AG04449 (cell line): Measurements from ENCODE around the gene STAT6.

Experiments used
- CTCF ChIA-PET: fragments of 350-600 bp; formaldehyde crosslinking; extraction: SDS; loops from one replicate; lab custom pipeline; 2021; ENCODE audit warnings: antibody characterized with exemption; lab: Yijun Ruan, JAX
- POLR2A ChIA-PET: fragments of 400-600, 350-600 bp; formaldehyde crosslinking; extraction: SDS; loops from one replicate; lab custom pipeline; 2020; ENCODE audit warnings: antibody characterized with exemption, inconsistent platforms; lab: Yijun Ruan, JAX
- DNase-seq: peaks from one replicate; pipeline ENCODE4 v3.0.0-alpha.2; 2010; ENCODE audit warnings: low read depth, low spot score
- H3K4me3 ChIP-seq: 2 replicates; pipeline ENCODE4 v1.5.1; 2011; ENCODE audit warnings: low read depth, mild to moderate bottlenecking, control low read depth, low read length
- TF ChIP-seq, protein P1 (sequence below): IDR thresholded peaks from one replicate; pipeline ENCODE4 v1.5.1; 2011; ENCODE audit warnings: mild to moderate bottlenecking, moderate library complexity, low read length, control low read depth, inconsistent platforms; ENCODE audit not compliant: insufficient read depth; ENCODE audit errors: missing control alignments

STAT6 gene

DNA sequence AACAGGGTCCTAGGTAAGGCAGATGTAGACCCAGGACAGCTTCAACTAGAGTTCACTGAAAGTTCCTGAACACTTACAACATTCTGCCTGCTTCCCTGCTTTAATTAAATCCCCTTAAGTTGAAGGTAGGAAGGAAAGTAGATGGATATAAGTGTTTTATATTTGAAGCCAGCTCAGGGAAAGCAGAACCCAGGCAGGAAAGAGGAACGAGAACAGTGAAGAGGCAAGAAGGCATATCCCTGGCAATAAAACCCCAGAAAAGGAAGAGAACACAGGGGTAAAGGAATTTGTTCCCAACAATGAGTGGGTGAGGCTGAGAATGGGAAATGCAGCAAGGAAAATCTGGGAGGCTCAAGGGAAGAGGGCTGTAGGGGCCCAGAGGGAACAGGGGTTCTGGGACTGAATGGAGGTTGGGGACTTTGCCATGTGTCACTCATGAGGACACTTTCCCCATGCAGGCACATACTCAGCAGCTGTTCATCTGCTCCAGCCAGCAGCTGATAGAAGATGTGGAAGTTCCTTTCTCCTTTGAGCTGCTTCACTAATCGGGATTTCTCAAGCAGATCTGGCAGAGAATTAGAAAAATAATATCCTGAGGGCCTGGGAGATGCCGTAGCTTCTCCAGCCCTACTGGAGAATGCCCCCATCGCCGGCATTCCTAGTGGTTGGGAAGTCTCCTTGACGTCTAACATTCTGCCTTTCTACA, 64.9 kb downstream of the STAT6 start:
- ChIA-PET CTCF (interaction anchor here (1.0 to 13.2 kb wide), 3 partner anchors 14 to 288 kb away, joined by 4 to 164 read pairs (median 92); partner anchors contain the start of gene ZBTB39), POLR2A (no interaction called here)
- DNase-seq = no peak
- TF ChIP-seq, protein P1, sequence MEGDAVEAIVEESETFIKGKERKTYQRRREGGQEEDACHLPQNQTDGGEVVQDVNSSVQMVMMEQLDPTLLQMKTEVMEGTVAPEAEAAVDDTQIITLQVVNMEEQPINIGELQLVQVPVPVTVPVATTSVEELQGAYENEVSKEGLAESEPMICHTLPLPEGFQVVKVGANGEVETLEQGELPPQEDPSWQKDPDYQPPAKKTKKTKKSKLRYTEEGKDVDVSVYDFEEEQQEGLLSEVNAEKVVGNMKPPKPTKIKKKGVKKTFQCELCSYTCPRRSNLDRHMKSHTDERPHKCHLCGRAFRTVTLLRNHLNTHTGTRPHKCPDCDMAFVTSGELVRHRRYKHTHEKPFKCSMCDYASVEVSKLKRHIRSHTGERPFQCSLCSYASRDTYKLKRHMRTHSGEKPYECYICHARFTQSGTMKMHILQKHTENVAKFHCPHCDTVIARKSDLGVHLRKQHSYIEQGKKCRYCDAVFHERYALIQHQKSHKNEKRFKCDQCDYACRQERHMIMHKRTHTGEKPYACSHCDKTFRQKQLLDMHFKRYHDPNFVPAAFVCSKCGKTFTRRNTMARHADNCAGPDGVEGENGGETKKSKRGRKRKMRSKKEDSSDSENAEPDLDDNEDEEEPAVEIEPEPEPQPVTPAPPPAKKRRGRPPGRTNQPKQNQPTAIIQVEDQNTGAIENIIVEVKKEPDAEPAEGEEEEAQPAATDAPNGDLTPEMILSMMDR = no peak
- H3K4me3 ChIP-seq = no peak overlapping the region
